Suprapubic skin (tissue), 4 donors: ENCODE measurements around the gene KIAA1217.

Experiments
- POLR2A ChIP-seq, 2 donors: fragments of 450-650 bp; IDR thresholded peaks; one replicate each; pipeline ENCODE4 v1.6.1; 2017; ENCODE audit warnings: antibody characterized with exemption in 2 of 2, mild to moderate bottlenecking in 2 of 2, moderate library complexity in 2 of 2
- POLR2AphosphoS5 ChIP-seq, 3 donors: sonication (generic); formaldehyde crosslinking; IDR thresholded peaks; one replicate each; pipeline ENCODE4 v1.6.1; 2017; ENCODE audit warnings: antibody characterized with exemption in 3 of 3

- TF ChIP-seq POLR2AphosphoS5 (IDR thresholded peaks at IDR 0.05) = no peak
- TF ChIP-seq POLR2A (IDR thresholded peaks at IDR 0.05) = no peak
These were observed 310.2 kb downstream of the KIAA1217 start for GRCh38 chr10:24518981-24519597.
